Neural crest cell (in vitro differentiated cells): ENCODE data around the gene ZSCAN18. TPM values are rescaled to one million over a fixed set of nuclear protein-coding genes. Genes with fewer than 3 reads are reported as not detected.
A peak's percentile ranks its signal among the peaks of the same experiment; 100 is the strongest.

Experiments
- DNase-seq: peaks from one replicate; pipeline ENCODE4 v3.0.0; 2021; ENCODE audit warnings: low read depth, mixed read lengths, low spot score
- H3K27ac Mint-ChIP-seq: one replicate; pipeline ENCODE4 v1.8.0; 2021; ENCODE audit warnings: mild to moderate bottlenecking, mixed read lengths; ENCODE audit not compliant: unreplicated experiment
- H3K27me3 Mint-ChIP-seq: 2 replicates; pipeline ENCODE4 v1.8.0; 2021; ENCODE audit warnings: low read depth, mild to moderate bottlenecking, mixed read lengths
- H3K36me3 Mint-ChIP-seq: 2 replicates; pipeline ENCODE4 v1.8.0; 2021; ENCODE audit warnings: low read depth, mild to moderate bottlenecking, mixed read lengths
- H3K4me1 Mint-ChIP-seq: 2 replicates; pipeline ENCODE4 v1.8.0; 2021; ENCODE audit warnings: mixed read lengths
- H3K4me3 Mint-ChIP-seq: one replicate; pipeline ENCODE4 v1.8.0; 2021; ENCODE audit warnings: mild to moderate bottlenecking, mixed read lengths
- H3K9me3 Mint-ChIP-seq: 2 replicates; pipeline ENCODE4 v1.8.0; 2021; ENCODE audit warnings: mixed read lengths
- CTCF ChIP-seq: fragments of 200-600 bp; sonication (generic); conservative IDR thresholded peaks from 2 replicates; pipeline ENCODE4 v1.5.0; 2021; ENCODE audit warnings: antibody characterized with exemption, mild to moderate bottlenecking
- total RNA-seq: library from RNA; stranded (reverse); gene quantifications from 2 replicates; pipeline ENCODE4 v1.2.1, GENCODE V29; 2021

ZSCAN18 gene
- total RNA-seq, 1 donor from 2014 or later: 56.6 TPM

GRCh38 chr19:58093071-58093470 lies 5.0 kb downstream of the ZSCAN18 start:
- Mint-ChIP-seq H3K27ac (no peak overlapping the region), H3K36me3 (peaks cover 28% of the 10 kb centered on the region), H3K9me3 (peaks cover 5% of the 10 kb centered on the region), H3K4me3 (no peak overlapping the region), H3K27me3 (no peaks in the 10 kb centered on the region), H3K4me1 (peaks cover under 1% of the 10 kb centered on the region)
- no peak for TF ChIP-seq CTCF
- no peak for DNase-seq

GRCh38 chr19:58091251-58091995 lies 6.6 kb downstream of the ZSCAN18 start:
- no peak for DNase-seq
- H3K27me3 Mint-ChIP-seq: no peaks in the 10 kb centered on the region
- TF ChIP-seq CTCF: no peak
- no peaks in the 10 kb centered on the region for H3K4me1 Mint-ChIP-seq
- no peak overlapping the region for H3K27ac Mint-ChIP-seq
- H3K4me3 Mint-ChIP-seq: peak overlapping the region; percentile 73
- peaks cover 37% of the 10 kb centered on the region for H3K36me3 Mint-ChIP-seq
- peaks cover 5% of the 10 kb centered on the region for H3K9me3 Mint-ChIP-seq

GRCh38 chr19:58089846-58090245 lies 8.2 kb downstream of the ZSCAN18 start:
- DNase-seq: no peak
- Mint-ChIP-seq H3K9me3 (peaks cover 5% of the 10 kb centered on the region), H3K36me3 (peaks cover 36% of the 10 kb centered on the region), H3K27ac (no peak overlapping the region), H3K4me3 (no peak overlapping the region), H3K27me3 (no peaks in the 10 kb centered on the region), H3K4me1 (no peaks in the 10 kb centered on the region)
- no peak for TF ChIP-seq CTCF

GRCh38 chr19:58088521-58089052 lies 9.4 kb downstream of the ZSCAN18 start:
- Mint-ChIP-seq H3K27ac (no peak overlapping the region), H3K27me3 (no peaks in the 10 kb centered on the region), H3K4me1 (no peaks in the 10 kb centered on the region), H3K36me3 (peaks cover 42% of the 10 kb centered on the region), H3K9me3 (peaks cover 10% of the 10 kb centered on the region), H3K4me3 (no peak overlapping the region)
- no peak for TF ChIP-seq CTCF
- no peak for DNase-seq

GRCh38 chr19:58086825-58087710 lies 11.0 kb downstream of the ZSCAN18 start:
- no peak overlapping the region for H3K27ac Mint-ChIP-seq
- peaks cover 42% of the 10 kb centered on the region for H3K36me3 Mint-ChIP-seq
- no peaks in the 10 kb centered on the region for H3K4me1 Mint-ChIP-seq
- no peak for DNase-seq
- no peak overlapping the region for H3K4me3 Mint-ChIP-seq
- no peak for TF ChIP-seq CTCF
- peaks cover 13% of the 10 kb centered on the region for H3K9me3 Mint-ChIP-seq
- no peaks in the 10 kb centered on the region for H3K27me3 Mint-ChIP-seq
